K562 (cell line): ENCODE measurements around the gene FOXF2. TPM values are rescaled to one million over a fixed set of nuclear protein-coding genes. Genes with fewer than 3 reads are reported as not detected.

Source experiments
- ATAC-seq: fragments of 200-7000 bp; cut with Tn5 transposase; 3 replicates; pipeline ENCODE4 v1.9.1; 2020; ENCODE audit warnings: moderate library complexity
- BruUV-seq: library from RNA; stranded (reverse); fragments of 400-500 nt; replicated peaks from 2 replicates; lab custom pipeline; 2021; lab: Mats Ljungman, UMichigan
- CTCF ChIA-PET: fragments of 300-600 bp; formaldehyde crosslinking; extraction: SDS; loops from one replicate; lab custom pipeline; 2021; ENCODE audit warnings: low intra/inter-chr PET ratio; lab: Yijun Ruan, JAX
- POLR2A ChIA-PET: fragments of 300-600, 350-650 bp; sonication (Branson Sonifier 250); formaldehyde crosslinking; extraction: SDS; loops from one replicate; lab custom pipeline; 2021; ENCODE audit warnings: antibody characterized with exemption, inconsistent platforms; lab: Yijun Ruan, JAX
- DNase-seq, 4 experiments: peaks; one replicate each; pipeline versions ENCODE4 v3.0.0 to v3.0.0-alpha.2; 2011 to 2018; ENCODE audit warnings: low spot score in 3 of 4, mixed read lengths in 3 of 4; ENCODE audit errors: extremely low read depth in 1 of 4
- FAIRE-seq: peaks from 2 replicates; lab custom pipeline; 2011; peaks lifted over from hg19 to GRCh38; lab: Jason Lieb, UNC
- H2AFZ ChIP-seq: 2 replicates; pipeline ENCODE4 v1.6.0; 2011; ENCODE audit warnings: low read depth, low read length, control low read depth, inconsistent platforms
- H3K27ac ChIP-seq: fragments of 200-600 bp; 3 replicates; pipeline ENCODE4 v1.8.0; 2011; ENCODE audit warnings: low read depth, mild to moderate bottlenecking, control low read depth, inconsistent platforms, low read length, moderate library complexity, mixed read lengths; ENCODE audit errors: extremely low read depth
- H3K27me3 ChIP-seq, 2 experiments: fragments of 300-600 bp in 1 of 2; 2 replicates in 1 of 2; 3 replicates in 1 of 2; pipeline versions ENCODE4 v1.6.0 to v1.8.0; 2011; ENCODE audit warnings: inconsistent platforms in 2 of 2, low read length in 2 of 2, mild to moderate bottlenecking in 1 of 2, mixed read lengths in 1 of 2, moderate library complexity in 1 of 2; ENCODE audit not compliant: control insufficient read depth in 2 of 2, insufficient read depth in 2 of 2
- H3K36me3 ChIP-seq: fragments of 300-600 bp; 3 replicates; pipeline ENCODE4 v1.8.0; 2011; ENCODE audit warnings: mild to moderate bottlenecking, low read length, inconsistent platforms; ENCODE audit not compliant: control insufficient read depth, insufficient read depth
- H3K4me1 ChIP-seq, 2 experiments: fragments of 200-600 bp in 1 of 2; replicated peaks in 1 of 2; 2 replicates in 1 of 2; 3 replicates in 1 of 2; pipeline versions ENCODE4 v1.5.1 to v1.8.0; 2011; ENCODE audit warnings: inconsistent platforms in 2 of 2, low read length in 2 of 2, mild to moderate bottlenecking in 1 of 2, mixed read lengths in 1 of 2, moderate library complexity in 1 of 2; ENCODE audit not compliant: control insufficient read depth in 2 of 2, insufficient read depth in 2 of 2
- H3K4me2 ChIP-seq: 2 replicates; pipeline ENCODE4 v1.6.1; 2011; ENCODE audit warnings: low read length, control low read depth, inconsistent platforms, mixed read lengths; ENCODE audit not compliant: insufficient read depth
- H3K4me3 ChIP-seq: fragments of 200-600 bp; sonication (generic), shearing (Covaris generic); 2 replicates; pipeline ENCODE4 v1.5.1; 2016; ENCODE audit warnings: control low read depth, inconsistent platforms
- H3K79me2 ChIP-seq: fragments of 200-600 bp; 3 replicates; pipeline ENCODE4 v1.8.0; 2011; ENCODE audit warnings: low read length, inconsistent platforms; ENCODE audit not compliant: control insufficient read depth, insufficient read depth
- H3K9ac ChIP-seq, 2 experiments: 2 replicates each; pipeline versions ENCODE4 v1.6.0 to v1.6.1; 2011; ENCODE audit warnings: low read depth in 2 of 2, low read length in 2 of 2, control low read depth in 1 of 2, inconsistent platforms in 1 of 2, mild to moderate bottlenecking in 1 of 2, mixed read lengths in 1 of 2; ENCODE audit not compliant: insufficient read depth in 1 of 2
- H3K9me1 ChIP-seq: one replicate; pipeline ENCODE4 v1.6.0; 2011; ENCODE audit warnings: inconsistent platforms, mild to moderate bottlenecking, low read length, moderate library complexity; ENCODE audit not compliant: control insufficient read depth, insufficient read depth
- H3K9me3 ChIP-seq: replicated peaks from 2 replicates; pipeline ENCODE4 v1.5.1; 2011; ENCODE audit warnings: low read depth, low read length, inconsistent platforms; ENCODE audit not compliant: control insufficient read depth, insufficient read depth
- H4K20me1 ChIP-seq: replicated peaks from 2 replicates; pipeline ENCODE4 v1.6.1; 2011; ENCODE audit warnings: low read length, inconsistent platforms, mixed read lengths; ENCODE audit not compliant: control insufficient read depth, insufficient read depth
- DEAF1 ChIP-seq: fragments of 450-650 bp; formaldehyde crosslinking; IDR thresholded peaks from 2 replicates; pipeline ENCODE4 v1.4.0; 2020; ENCODE audit warnings: mild to moderate bottlenecking, moderate library complexity
- FUS ChIP-seq: fragments of 200-400 bp; formaldehyde crosslinking; optimal IDR thresholded peaks from 2 replicates; pipeline ENCODE3; 2017; ENCODE audit warnings: low read depth, low read length
- PKNOX1 ChIP-seq: fragments of 450-650 bp; IDR thresholded peaks from 2 replicates; pipeline ENCODE4 v1.6.1; 2016
- TEAD2 ChIP-seq: fragments of 450-650 bp; IDR thresholded peaks from 2 replicates; pipeline ENCODE4 v1.6.1; 2016; ENCODE audit warnings: missing genetic modification characterization, control low read depth, missing compliant biosample characterization
- WGBS: fragments of 100-300 bp; shearing (Covaris generic); methylation state at CpG from one replicate; pipeline ENCODE4 v1.1.6; 2016; ENCODE audit warnings: low coverage, mixed read lengths; ENCODE audit not compliant: insufficient coverage; ENCODE audit errors: missing lambda C conversion rate; 5-methylcytosine and 5-hydroxymethylcytosine counted together
- in situ Hi-C: fragments of 300-500 bp; cut with MboI; formaldehyde crosslinking; loops from 4 replicates; pipeline ENCODE4 v1.15.0; 2018; ENCODE audit warnings: inconsistent platforms, mixed read lengths
- intact Hi-C: fragments of 100-400 bp; cut with micrococcal nuclease; formaldehyde crosslinking; loops from 2 replicates; pipeline ENCODE4 v1.14.2; 2022
- polyA plus RNA-seq, 8 experiments: library from polyadenylated mRNA; depleted of rRNA in 4 of 8; stranded (reverse) in 5 of 8; unstranded in 3 of 8; fragments of >200 nt; fragmentation: Nextera tagmentation in 2 of 8; fragmentation: Illumina TruSeq in 1 of 8; extraction: Ambion mirVana in 2 of 8; extraction: Trizol in 1 of 8; gene quantifications; 2 replicates each; pipeline versions ENCODE4 v1.2.1 to v1.2.3, GENCODE V29; 2011 to 2014; ENCODE audit warnings: inconsistent platforms in 1 of 8, missing spikeins in 1 of 8
- total RNA-seq, 7 experiments: library from RNA; depleted of rRNA in 6 of 7; stranded (reverse); fragments of >200 nt in 6 of 7; fragmentation: Illumina TruSeq in 2 of 7; extraction: Trizol in 2 of 7; gene quantifications; 2 replicates each; pipeline versions ENCODE4 v1.2.1 to v1.2.3, GENCODE V29; 2011 to 2021; ENCODE audit warnings: low replicate concordance in 1 of 7
- TF ChIP-seq, protein P1 (sequence below), 2 experiments: fragments of 450-650 bp in 1 of 2; sonication (generic) in 1 of 2; formaldehyde crosslinking; conservative IDR thresholded peaks; 2 replicates each; pipeline versions ENCODE4 v1.4.0 to v1.8.1; 2020 to 2022; ENCODE audit warnings: mild to moderate bottlenecking in 1 of 2, missing genetic modification reagents in 1 of 2

FOXF2 gene
- total and polyA plus RNA-seq, 9 of the 15 experiments (the other 6 are each of a cell fraction or from before 2014, with no cell fraction given), result not detected

- no peak for TF ChIP-seq FUS
These were observed 9.9 kb downstream of the FOXF2 start (continued) for GRCh38 chr6:1399085-1399780.

DNA sequence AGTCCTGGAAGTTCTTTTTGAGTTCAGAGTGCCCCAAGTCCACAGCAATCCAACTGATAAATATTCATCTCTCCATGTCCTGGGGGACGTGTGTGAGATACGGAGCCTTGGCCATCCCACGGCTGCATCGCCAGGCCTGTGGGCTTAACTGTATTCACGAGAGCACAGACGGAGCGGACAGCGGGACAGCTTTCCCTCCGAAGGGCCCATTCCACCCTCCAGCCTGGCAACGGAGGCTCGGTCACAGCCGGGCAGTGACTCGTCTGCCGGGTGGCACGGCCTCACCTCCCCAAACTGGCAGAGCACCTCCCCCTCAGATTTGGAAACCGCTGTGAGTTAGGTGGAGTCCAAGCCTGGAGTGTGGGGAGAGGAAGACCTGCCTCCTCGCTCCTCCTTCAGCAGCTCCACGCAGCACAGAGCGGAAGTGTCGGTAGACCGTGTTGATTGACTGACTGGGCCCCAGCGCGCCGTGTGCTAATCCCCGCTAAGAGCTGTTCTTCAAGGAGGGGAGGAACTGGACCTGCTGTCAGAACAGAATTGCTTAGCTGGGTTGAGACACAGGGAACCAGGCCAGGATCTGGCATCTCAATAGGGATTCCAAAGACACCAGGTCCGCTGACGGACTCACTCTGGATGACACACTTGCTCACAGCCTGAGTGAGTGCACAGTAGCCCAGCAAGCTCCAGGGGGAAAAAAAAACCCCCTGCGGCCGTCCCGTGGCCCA is 10.9 kb downstream of the FOXF2 start:
- no peak for FAIRE-seq
- H3K79me2 ChIP-seq, result no peaks in the 10 kb centered on the region
- TF ChIP-seq, protein P1, sequence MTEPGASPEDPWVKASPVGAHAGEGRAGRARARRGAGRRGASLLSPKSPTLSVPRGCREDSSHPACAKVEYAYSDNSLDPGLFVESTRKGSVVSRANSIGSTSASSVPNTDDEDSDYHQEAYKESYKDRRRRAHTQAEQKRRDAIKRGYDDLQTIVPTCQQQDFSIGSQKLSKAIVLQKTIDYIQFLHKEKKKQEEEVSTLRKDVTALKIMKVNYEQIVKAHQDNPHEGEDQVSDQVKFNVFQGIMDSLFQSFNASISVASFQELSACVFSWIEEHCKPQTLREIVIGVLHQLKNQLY (CRISPR knock-in tag; conservative IDR thresholded peaks at IDR 0.05), result no peak
- no peak for TF ChIP-seq DEAF1 (CRISPR knock-in tag)
- peak; percentile 25; the same call in 1 of the 2 replicates for TF ChIP-seq PKNOX1
- TF ChIP-seq TEAD2 (tag), result no peak
- intact Hi-C loops (no loop called here), in situ Hi-C loops (loop anchor here (25.0 kb wide), 1 partner anchor 813 kb away; no protein-coding TSS in a partner anchor)
- CTCF ChIA-PET, result no interaction called here
- 0 out of 4 replicates have a peak overlapping the region, but pooled peaks of 1 of the 2 experiments have one; percentile 16 for H3K9ac ChIP-seq
- 3% methylated on average over 30 of the region's 30 CpGs for WGBS
- H3K27me3 ChIP-seq, result peaks cover 23 to 52% of the 10 kb centered on the region in 2 experiments
- no peak overlapping the region for H3K4me3 ChIP-seq
- H3K4me1 ChIP-seq, result peaks cover 0 to 4% of the 10 kb centered on the region in 2 experiments; a peak in 2 of 5 replicates
- H3K36me3 ChIP-seq, result no peaks in the 10 kb centered on the region
- no peaks in the 10 kb centered on the region for H4K20me1 ChIP-seq
- no peak overlapping the region for H3K4me2 ChIP-seq
- peak; percentile 31; the same call in 2 of the 3 replicates for ATAC-seq
- POLR2A ChIA-PET, result interaction anchor here (0.7 kb wide), 1 partner anchor 9 kb away, joined by 3 read pairs; no protein-coding TSS in a partner anchor
- no TSS peak for BruUV-seq
- H3K27ac ChIP-seq, result no peak overlapping the region
- no peaks in the 10 kb centered on the region for H3K9me1 ChIP-seq
- no peak for DNase-seq
- H3K9me3 ChIP-seq, result no peaks in the 10 kb centered on the region
- H2AFZ ChIP-seq, result no peak overlapping the region
